WTC11 (cell line): ENCODE measurements around the gene AKAP9. TPM values are rescaled to one million over a fixed set of nuclear protein-coding genes. Genes with fewer than 3 reads are reported as not detected.

Experiments used
- CBFB ChIP-seq: sonication (generic); formaldehyde crosslinking; IDR thresholded peaks from 2 replicates; pipeline ENCODE4 v1.8.1; 2022; ENCODE audit warnings: mild to moderate bottlenecking, low read depth, missing genetic modification reagents
- GABPB1 ChIP-seq: sonication (generic); formaldehyde crosslinking; IDR thresholded peaks from 2 replicates; pipeline ENCODE4 v1.8.1; 2023; ENCODE audit warnings: mild to moderate bottlenecking, missing genetic modification reagents
- GRHL2 ChIP-seq: fragments of 250-450 bp; sonication (Bioruptor Pico); IDR thresholded peaks from 2 replicates; pipeline ENCODE4 v1.8.0; 2022; ENCODE audit warnings: mild to moderate bottlenecking, moderate library complexity; ENCODE audit not compliant: insufficient replicate concordance, severe bottlenecking
- IRF2 ChIP-seq: sonication (generic); formaldehyde crosslinking; IDR thresholded peaks from 2 replicates; pipeline ENCODE4 v1.8.0; 2022; ENCODE audit warnings: low read depth, missing genetic modification reagents, borderline replicate concordance
- RORB ChIP-seq: fragments of 250-450 bp; sonication (Bioruptor Pico); IDR thresholded peaks from 2 replicates; pipeline ENCODE4 v1.9.0; 2021; ENCODE audit warnings: mild to moderate bottlenecking
- TEAD1 ChIP-seq: sonication (generic); formaldehyde crosslinking; IDR thresholded peaks from 2 replicates; pipeline ENCODE4 v1.8.0; 2022; ENCODE audit warnings: mild to moderate bottlenecking, missing genetic modification reagents
- ZNF219 ChIP-seq: sonication (generic); formaldehyde crosslinking; IDR thresholded peaks from 2 replicates; pipeline ENCODE4 v1.8.0; 2023; ENCODE audit warnings: missing genetic modification reagents, mild to moderate bottlenecking, borderline replicate concordance
- ZNF263 ChIP-seq: sonication (generic); formaldehyde crosslinking; IDR thresholded peaks from 2 replicates; pipeline ENCODE4 v1.8.1; 2022; ENCODE audit warnings: low read depth, mild to moderate bottlenecking, moderate library complexity, missing genetic modification reagents
- total RNA-seq: library from RNA; stranded (reverse); gene quantifications from 3 replicates; pipeline ENCODE4 v1.2.3, GENCODE V29; 2021
- TF ChIP-seq, protein P1 (sequence below): sonication (generic); formaldehyde crosslinking; IDR thresholded peaks from 2 replicates; pipeline ENCODE4 v1.8.0; 2022; ENCODE audit warnings: mild to moderate bottlenecking, missing genetic modification reagents
- TF ChIP-seq, protein P2 (sequence below): fragments of 250-450 bp; sonication (Bioruptor Pico); IDR thresholded peaks from 2 replicates; pipeline ENCODE4 v1.9.0; 2021; ENCODE audit warnings: moderate library complexity, mild to moderate bottlenecking, inconsistent platforms, borderline replicate concordance
- TF ChIP-seq, protein P3 (sequence below): fragments of 250-450 bp; sonication (Bioruptor Pico); conservative IDR thresholded peaks from 2 replicates; pipeline ENCODE4 v1.9.0; 2021; ENCODE audit warnings: mild to moderate bottlenecking
- TF ChIP-seq, protein P4 (sequence below): sonication (generic); formaldehyde crosslinking; IDR thresholded peaks from 2 replicates; pipeline ENCODE4 v1.8.1; 2023; ENCODE audit warnings: mild to moderate bottlenecking, missing genetic modification reagents
- TF ChIP-seq, protein P5 (sequence below): sonication (generic); formaldehyde crosslinking; IDR thresholded peaks from 2 replicates; pipeline ENCODE4 v1.8.1; 2023; ENCODE audit warnings: mild to moderate bottlenecking, missing genetic modification reagents, borderline replicate concordance
- TF ChIP-seq, protein P6 (sequence below): fragments of 250-450 bp; sonication (Bioruptor Pico); IDR thresholded peaks from 2 replicates; pipeline ENCODE4 v1.9.0; 2021; ENCODE audit warnings: mild to moderate bottlenecking
- TF ChIP-seq, protein P7 (sequence below): sonication (generic); formaldehyde crosslinking; IDR thresholded peaks from 2 replicates; pipeline ENCODE4 v1.8.0; 2022; ENCODE audit warnings: mild to moderate bottlenecking, missing genetic modification reagents
- TF ChIP-seq, protein P8 (sequence below): fragments of 250-450 bp; sonication (Bioruptor Pico); IDR thresholded peaks from 2 replicates; pipeline ENCODE4 v1.9.0; 2021; ENCODE audit warnings: mild to moderate bottlenecking, borderline replicate concordance

AKAP9 gene
- total RNA-seq, 1 experiment from 2014 or later, result 35.2 TPM

DNA sequence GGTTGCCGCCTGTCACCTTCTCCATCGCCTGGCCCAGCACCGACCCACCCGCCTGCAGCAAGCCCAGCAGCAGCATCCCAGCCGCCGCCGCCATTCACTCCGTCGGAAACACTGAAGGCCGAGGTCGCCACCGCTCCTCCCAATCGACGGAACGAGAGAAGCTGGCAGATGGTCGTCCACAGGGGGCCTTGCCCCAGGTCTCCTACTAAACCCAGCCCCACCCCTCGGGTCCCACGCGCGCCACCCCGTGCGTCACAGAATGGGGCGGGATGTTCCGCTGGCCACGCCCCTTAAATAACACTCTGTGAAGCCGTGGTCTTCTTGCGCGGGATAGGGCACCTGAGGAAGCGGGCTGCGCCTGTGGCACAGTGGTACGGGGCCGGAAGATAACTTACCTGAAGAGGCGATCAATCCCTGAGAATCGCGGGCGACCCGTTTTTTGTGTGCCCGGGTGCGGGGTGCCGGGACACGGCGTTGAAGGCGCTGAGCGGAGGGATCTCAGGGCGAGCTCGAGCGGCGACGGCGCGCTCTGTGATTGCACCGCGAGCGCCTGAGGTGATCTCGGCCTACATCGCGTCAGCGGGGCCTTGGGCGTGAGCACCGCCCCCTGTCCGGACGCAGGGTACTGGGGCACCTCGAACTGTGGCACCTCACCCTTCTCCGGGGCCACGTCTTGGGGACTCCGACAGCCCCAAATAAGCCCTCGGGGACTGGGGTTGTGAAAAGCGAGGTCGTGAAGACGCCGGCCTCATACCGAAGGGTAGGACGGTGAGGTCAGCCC is 193.8 kb downstream of the AKAP9 start, which contains the start of gene CYP51A1 (continued):
- TF ChIP-seq CBFB (CRISPR knock-in tag) (no peak), ZNF263 (no peak), TEAD1 (CRISPR knock-in tag) (peak; percentile 53; the same call in 1 of the 2 replicates), IRF2 (CRISPR knock-in tag) (no peak), RORB (CRISPR knock-in tag) (no peak), GABPB1 (no peak), GRHL2 (CRISPR knock-in tag) (no peak), ZNF219 (CRISPR knock-in tag) (no peak)
- TF ChIP-seq, protein P1, sequence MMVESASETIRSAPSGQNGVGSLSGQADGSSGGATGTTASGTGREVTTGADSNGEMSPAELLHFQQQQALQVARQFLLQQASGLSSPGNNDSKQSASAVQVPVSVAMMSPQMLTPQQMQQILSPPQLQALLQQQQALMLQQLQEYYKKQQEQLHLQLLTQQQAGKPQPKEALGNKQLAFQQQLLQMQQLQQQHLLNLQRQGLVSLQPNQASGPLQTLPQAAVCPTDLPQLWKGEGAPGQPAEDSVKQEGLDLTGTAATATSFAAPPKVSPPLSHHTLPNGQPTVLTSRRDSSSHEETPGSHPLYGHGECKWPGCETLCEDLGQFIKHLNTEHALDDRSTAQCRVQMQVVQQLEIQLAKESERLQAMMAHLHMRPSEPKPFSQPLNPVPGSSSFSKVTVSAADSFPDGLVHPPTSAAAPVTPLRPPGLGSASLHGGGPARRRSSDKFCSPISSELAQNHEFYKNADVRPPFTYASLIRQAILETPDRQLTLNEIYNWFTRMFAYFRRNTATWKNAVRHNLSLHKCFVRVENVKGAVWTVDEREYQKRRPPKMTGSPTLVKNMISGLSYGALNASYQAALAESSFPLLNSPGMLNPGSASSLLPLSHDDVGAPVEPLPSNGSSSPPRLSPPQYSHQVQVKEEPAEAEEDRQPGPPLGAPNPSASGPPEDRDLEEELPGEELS (CRISPR knock-in tag), result peak; percentile 85; the same call in 1 of the 2 replicates
- TF ChIP-seq, protein P2, sequence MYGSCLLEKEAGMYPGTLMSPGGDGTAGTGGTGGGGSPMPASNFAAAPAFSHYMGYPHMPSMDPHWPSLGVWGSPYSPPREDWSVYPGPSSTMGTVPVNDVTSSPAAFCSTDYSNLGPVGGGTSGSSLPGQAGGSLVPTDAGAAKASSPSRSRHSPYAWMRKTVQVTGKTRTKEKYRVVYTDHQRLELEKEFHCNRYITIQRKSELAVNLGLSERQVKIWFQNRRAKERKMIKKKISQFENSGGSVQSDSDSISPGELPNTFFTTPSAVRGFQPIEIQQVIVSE (CRISPR knock-in tag), result no peak
- TF ChIP-seq, protein P3, sequence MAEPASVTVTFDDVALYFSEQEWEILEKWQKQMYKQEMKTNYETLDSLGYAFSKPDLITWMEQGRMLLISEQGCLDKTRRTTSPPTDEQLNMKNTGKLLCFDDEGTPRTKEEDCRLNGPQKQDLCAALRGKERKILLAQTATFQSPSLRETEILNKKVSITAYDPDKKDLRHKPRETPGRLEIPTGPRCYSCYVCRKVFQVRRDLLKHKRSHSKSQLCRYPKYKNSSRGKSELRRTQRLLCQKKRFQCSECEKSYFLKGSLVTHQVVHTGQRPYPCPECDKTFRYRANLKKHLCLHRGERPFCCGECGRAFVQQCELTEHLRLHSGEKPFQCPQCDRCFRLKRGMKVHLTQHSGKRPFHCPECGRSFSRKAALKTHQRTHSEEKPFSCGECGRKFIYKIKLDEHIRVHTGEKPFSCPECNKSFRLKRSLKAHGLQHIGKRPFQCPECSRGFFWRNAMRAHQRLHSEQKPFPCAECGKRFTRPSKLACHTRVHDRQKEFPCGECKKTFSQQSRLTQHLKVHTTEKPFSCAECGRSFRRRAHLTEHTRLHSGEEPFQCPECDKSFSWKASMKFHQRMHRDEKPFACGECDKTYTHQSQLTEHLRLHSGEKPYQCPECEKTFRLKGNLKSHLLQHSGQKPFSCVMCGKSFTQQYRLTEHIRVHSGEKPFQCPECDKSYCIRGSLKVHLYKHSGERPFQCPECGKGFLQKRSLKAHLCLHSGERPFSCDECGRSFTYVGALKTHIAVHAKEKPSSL (CRISPR knock-in tag), result no peak
- TF ChIP-seq, protein P4, sequence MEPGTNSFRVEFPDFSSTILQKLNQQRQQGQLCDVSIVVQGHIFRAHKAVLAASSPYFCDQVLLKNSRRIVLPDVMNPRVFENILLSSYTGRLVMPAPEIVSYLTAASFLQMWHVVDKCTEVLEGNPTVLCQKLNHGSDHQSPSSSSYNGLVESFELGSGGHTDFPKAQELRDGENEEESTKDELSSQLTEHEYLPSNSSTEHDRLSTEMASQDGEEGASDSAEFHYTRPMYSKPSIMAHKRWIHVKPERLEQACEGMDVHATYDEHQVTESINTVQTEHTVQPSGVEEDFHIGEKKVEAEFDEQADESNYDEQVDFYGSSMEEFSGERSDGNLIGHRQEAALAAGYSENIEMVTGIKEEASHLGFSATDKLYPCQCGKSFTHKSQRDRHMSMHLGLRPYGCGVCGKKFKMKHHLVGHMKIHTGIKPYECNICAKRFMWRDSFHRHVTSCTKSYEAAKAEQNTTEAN, result no peak
- TF ChIP-seq, protein P5, sequence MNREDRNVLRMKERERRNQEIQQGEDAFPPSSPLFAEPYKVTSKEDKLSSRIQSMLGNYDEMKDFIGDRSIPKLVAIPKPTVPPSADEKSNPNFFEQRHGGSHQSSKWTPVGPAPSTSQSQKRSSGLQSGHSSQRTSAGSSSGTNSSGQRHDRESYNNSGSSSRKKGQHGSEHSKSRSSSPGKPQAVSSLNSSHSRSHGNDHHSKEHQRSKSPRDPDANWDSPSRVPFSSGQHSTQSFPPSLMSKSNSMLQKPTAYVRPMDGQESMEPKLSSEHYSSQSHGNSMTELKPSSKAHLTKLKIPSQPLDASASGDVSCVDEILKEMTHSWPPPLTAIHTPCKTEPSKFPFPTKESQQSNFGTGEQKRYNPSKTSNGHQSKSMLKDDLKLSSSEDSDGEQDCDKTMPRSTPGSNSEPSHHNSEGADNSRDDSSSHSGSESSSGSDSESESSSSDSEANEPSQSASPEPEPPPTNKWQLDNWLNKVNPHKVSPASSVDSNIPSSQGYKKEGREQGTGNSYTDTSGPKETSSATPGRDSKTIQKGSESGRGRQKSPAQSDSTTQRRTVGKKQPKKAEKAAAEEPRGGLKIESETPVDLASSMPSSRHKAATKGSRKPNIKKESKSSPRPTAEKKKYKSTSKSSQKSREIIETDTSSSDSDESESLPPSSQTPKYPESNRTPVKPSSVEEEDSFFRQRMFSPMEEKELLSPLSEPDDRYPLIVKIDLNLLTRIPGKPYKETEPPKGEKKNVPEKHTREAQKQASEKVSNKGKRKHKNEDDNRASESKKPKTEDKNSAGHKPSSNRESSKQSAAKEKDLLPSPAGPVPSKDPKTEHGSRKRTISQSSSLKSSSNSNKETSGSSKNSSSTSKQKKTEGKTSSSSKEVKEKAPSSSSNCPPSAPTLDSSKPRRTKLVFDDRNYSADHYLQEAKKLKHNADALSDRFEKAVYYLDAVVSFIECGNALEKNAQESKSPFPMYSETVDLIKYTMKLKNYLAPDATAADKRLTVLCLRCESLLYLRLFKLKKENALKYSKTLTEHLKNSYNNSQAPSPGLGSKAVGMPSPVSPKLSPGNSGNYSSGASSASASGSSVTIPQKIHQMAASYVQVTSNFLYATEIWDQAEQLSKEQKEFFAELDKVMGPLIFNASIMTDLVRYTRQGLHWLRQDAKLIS (CRISPR knock-in tag), result 0 out of 2 replicates have a peak, but pooled peaks have one; percentile 65
- TF ChIP-seq, protein P6, sequence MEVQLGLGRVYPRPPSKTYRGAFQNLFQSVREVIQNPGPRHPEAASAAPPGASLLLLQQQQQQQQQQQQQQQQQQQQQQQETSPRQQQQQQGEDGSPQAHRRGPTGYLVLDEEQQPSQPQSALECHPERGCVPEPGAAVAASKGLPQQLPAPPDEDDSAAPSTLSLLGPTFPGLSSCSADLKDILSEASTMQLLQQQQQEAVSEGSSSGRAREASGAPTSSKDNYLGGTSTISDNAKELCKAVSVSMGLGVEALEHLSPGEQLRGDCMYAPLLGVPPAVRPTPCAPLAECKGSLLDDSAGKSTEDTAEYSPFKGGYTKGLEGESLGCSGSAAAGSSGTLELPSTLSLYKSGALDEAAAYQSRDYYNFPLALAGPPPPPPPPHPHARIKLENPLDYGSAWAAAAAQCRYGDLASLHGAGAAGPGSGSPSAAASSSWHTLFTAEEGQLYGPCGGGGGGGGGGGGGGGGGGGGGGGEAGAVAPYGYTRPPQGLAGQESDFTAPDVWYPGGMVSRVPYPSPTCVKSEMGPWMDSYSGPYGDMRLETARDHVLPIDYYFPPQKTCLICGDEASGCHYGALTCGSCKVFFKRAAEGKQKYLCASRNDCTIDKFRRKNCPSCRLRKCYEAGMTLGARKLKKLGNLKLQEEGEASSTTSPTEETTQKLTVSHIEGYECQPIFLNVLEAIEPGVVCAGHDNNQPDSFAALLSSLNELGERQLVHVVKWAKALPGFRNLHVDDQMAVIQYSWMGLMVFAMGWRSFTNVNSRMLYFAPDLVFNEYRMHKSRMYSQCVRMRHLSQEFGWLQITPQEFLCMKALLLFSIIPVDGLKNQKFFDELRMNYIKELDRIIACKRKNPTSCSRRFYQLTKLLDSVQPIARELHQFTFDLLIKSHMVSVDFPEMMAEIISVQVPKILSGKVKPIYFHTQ (CRISPR knock-in tag), result no peak
- TF ChIP-seq, protein P7, sequence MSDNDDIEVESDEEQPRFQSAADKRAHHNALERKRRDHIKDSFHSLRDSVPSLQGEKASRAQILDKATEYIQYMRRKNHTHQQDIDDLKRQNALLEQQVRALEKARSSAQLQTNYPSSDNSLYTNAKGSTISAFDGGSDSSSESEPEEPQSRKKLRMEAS (CRISPR knock-in tag), result peak; percentile 82
- TF ChIP-seq, protein P8, sequence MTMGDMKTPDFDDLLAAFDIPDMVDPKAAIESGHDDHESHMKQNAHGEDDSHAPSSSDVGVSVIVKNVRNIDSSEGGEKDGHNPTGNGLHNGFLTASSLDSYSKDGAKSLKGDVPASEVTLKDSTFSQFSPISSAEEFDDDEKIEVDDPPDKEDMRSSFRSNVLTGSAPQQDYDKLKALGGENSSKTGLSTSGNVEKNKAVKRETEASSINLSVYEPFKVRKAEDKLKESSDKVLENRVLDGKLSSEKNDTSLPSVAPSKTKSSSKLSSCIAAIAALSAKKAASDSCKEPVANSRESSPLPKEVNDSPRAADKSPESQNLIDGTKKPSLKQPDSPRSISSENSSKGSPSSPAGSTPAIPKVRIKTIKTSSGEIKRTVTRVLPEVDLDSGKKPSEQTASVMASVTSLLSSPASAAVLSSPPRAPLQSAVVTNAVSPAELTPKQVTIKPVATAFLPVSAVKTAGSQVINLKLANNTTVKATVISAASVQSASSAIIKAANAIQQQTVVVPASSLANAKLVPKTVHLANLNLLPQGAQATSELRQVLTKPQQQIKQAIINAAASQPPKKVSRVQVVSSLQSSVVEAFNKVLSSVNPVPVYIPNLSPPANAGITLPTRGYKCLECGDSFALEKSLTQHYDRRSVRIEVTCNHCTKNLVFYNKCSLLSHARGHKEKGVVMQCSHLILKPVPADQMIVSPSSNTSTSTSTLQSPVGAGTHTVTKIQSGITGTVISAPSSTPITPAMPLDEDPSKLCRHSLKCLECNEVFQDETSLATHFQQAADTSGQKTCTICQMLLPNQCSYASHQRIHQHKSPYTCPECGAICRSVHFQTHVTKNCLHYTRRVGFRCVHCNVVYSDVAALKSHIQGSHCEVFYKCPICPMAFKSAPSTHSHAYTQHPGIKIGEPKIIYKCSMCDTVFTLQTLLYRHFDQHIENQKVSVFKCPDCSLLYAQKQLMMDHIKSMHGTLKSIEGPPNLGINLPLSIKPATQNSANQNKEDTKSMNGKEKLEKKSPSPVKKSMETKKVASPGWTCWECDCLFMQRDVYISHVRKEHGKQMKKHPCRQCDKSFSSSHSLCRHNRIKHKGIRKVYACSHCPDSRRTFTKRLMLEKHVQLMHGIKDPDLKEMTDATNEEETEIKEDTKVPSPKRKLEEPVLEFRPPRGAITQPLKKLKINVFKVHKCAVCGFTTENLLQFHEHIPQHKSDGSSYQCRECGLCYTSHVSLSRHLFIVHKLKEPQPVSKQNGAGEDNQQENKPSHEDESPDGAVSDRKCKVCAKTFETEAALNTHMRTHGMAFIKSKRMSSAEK (CRISPR knock-in tag), result no peak
